CD8-positive, alpha-beta memory T cell (primary cell): ENCODE results near the gene CRYBG2. TPM values are rescaled to one million over a fixed set of nuclear protein-coding genes. Genes with fewer than 3 reads are reported as not detected.

Source experiments
- CTCF ChIA-PET: fragments of 350-600 bp; sonication (Branson Sonifier 250); formaldehyde crosslinking; loops from one replicate; lab custom pipeline; 2021; ENCODE audit warnings: antibody characterized with exemption; lab: Charles Lee
- POLR2A ChIA-PET: fragments of 350-600 bp; sonication (Branson Sonifier 250); formaldehyde crosslinking; loops from one replicate; lab custom pipeline; 2021; ENCODE audit warnings: antibody characterized with exemption; lab: Charles Lee
- DNase-seq, 5 donors: peaks; one replicate each; pipeline versions ENCODE4 v3.0.0 to v3.0.0-alpha.2; 2020 to 2022; ENCODE audit warnings: mixed read lengths in 1 of 5
- H3K27ac ChIP-seq: one replicate; pipeline ENCODE4 v1.7.0; 2013; ENCODE audit warnings: low read depth, mild to moderate bottlenecking, low read length, moderate library complexity
- H3K27me3 ChIP-seq: 2 replicates; pipeline ENCODE4 v1.7.0; 2013; ENCODE audit warnings: low read length, mild to moderate bottlenecking; ENCODE audit not compliant: insufficient read depth, poor library complexity, severe bottlenecking
- H3K36me3 ChIP-seq: 2 replicates; pipeline ENCODE4 v1.7.0; 2013; ENCODE audit warnings: mild to moderate bottlenecking, low read length, moderate library complexity; ENCODE audit not compliant: insufficient read depth
- H3K4me1 ChIP-seq: 2 replicates; pipeline ENCODE4 v1.7.0; 2013; ENCODE audit warnings: mild to moderate bottlenecking, low read length, moderate library complexity; ENCODE audit not compliant: insufficient read depth
- H3K4me3 ChIP-seq: 2 replicates; pipeline ENCODE4 v1.7.0; 2013; ENCODE audit warnings: mild to moderate bottlenecking, low read length
- H3K9me3 ChIP-seq: 2 replicates; pipeline ENCODE4 v1.7.0; 2013; ENCODE audit warnings: mild to moderate bottlenecking, low read length
- H3K27ac Mint-ChIP-seq, 8 donors: one replicate each; pipeline ENCODE4 v1.8.0; 2020 to 2021; ENCODE audit warnings: mixed read lengths in 8 of 8, mild to moderate bottlenecking in 6 of 8, inconsistent platforms in 3 of 8, moderate library complexity in 3 of 8
- H3K27me3 Mint-ChIP-seq, 2 donors: one replicate each; pipeline ENCODE4 v1.8.0; 2020 to 2021; ENCODE audit warnings: mixed read lengths in 2 of 2, mild to moderate bottlenecking in 1 of 2, moderate library complexity in 1 of 2
- H3K36me3 Mint-ChIP-seq, 3 donors: one replicate each; pipeline ENCODE4 v1.8.0; 2020 to 2021; ENCODE audit warnings: mixed read lengths in 3 of 3, inconsistent platforms in 1 of 3, mild to moderate bottlenecking in 1 of 3
- H3K4me1 Mint-ChIP-seq, 3 donors: one replicate each; pipeline ENCODE4 v1.8.0; 2020 to 2021; ENCODE audit warnings: mixed read lengths in 3 of 3, inconsistent platforms in 1 of 3, mild to moderate bottlenecking in 1 of 3
- H3K4me3 Mint-ChIP-seq, 7 donors: one replicate each; pipeline ENCODE4 v1.8.0; 2020 to 2021; ENCODE audit warnings: mixed read lengths in 7 of 7, mild to moderate bottlenecking in 6 of 7, moderate library complexity in 4 of 7, inconsistent platforms in 2 of 7
- H3K9me3 Mint-ChIP-seq, 5 donors: one replicate each; pipeline ENCODE4 v1.8.0; 2020 to 2022; ENCODE audit warnings: mixed read lengths in 5 of 5, mild to moderate bottlenecking in 3 of 5, moderate library complexity in 2 of 5, inconsistent platforms in 1 of 5
- polyA plus RNA-seq: library from polyadenylated mRNA; unstranded; fragments of 300-500 nt; fragmentation: Illumina TruSeq; gene quantifications from one replicate; pipeline ENCODE4 v1.2.3, GENCODE V29; 2021
- total RNA-seq, 2 experiments: library from RNA; stranded (reverse); gene quantifications; one replicate each; pipeline ENCODE4 v1.2.3, GENCODE V29; 2021

The CRYBG2 gene
- total and polyA plus RNA-seq, 3 experiments from 2014 or later: 0.85 to 1.9 (median 1.3) TPM

DNA sequence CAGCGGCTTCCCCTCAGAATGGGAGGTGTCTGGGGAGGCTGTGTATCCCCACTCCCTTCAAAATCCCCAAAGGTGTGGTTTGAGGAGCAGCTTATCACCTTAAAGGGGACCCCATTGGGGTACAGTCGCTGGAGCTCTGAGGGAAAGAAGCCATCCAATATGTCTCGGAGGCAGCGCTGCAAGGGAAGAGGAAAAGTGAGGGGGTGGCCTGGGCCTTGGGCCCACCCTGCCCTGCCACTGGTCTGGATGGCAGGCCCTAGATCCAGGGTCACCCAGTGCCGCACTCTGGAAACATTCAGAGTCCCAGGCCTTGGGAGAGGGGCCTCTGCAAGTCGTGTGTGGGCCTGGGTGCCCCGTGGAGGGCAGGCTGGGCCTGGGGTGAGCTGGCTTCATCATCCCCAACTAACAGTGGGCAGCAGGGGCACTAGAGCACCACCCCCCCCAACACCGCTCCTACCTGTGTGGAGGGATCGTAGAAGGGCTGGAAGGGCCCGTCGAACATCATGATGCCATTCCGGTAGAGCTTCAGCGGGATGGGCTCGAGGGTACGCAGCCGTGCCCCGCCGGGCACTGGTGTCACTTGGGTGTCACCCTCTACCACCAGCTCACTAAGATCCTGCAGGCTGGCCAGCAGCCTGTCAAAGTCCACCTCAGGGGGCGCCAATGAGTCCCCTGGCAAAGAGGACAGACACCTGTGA is 68.4 kb downstream of the CRYBG2 start:
- H3K27me3 ChIP-seq: no peaks in the 10 kb centered on the region
- H3K9me3 Mint-ChIP-seq: no peaks in the 10 kb centered on the region
- POLR2A ChIA-PET: interaction anchor here (0.5 to 10.6 kb wide), 11 partner anchors 8 to 217 kb away, joined by 3 to 287 read pairs (median 6); partner anchors contain the start of genes CD52 and UBXN11
- CTCF ChIA-PET: interaction anchor here (0.5 to 21.9 kb wide), 21 partner anchors 8 to 593 kb away, joined by 3 to 840 read pairs (median 6); partner anchors contain the start of genes CD52, CEP85, DHDDS and UBXN11
- peak overlapping the region; percentile 40 for H3K4me3 ChIP-seq
- peaks cover 99% of the 10 kb centered on the region for H3K4me1 ChIP-seq
- H3K36me3 Mint-ChIP-seq: peaks cover 7 to 39% (median 8%) of the 10 kb centered on the region in 3 donors
- peak overlapping the region; percentile 92 to 100 (median 99) for H3K27ac Mint-ChIP-seq
- DNase-seq: no peak
- H3K36me3 ChIP-seq: no peaks in the 10 kb centered on the region
- no peaks in the 10 kb centered on the region for H3K9me3 ChIP-seq
- H3K27me3 Mint-ChIP-seq: no peaks in the 10 kb centered on the region
- peak overlapping the region in 5 of 7 donors; percentile 19 to 94 (median 87) for H3K4me3 Mint-ChIP-seq
- peaks cover 90 to 98% (median 95%) of the 10 kb centered on the region in 3 donors for H3K4me1 Mint-ChIP-seq
- peak overlapping the region; percentile 60 for H3K27ac ChIP-seq

DNA sequence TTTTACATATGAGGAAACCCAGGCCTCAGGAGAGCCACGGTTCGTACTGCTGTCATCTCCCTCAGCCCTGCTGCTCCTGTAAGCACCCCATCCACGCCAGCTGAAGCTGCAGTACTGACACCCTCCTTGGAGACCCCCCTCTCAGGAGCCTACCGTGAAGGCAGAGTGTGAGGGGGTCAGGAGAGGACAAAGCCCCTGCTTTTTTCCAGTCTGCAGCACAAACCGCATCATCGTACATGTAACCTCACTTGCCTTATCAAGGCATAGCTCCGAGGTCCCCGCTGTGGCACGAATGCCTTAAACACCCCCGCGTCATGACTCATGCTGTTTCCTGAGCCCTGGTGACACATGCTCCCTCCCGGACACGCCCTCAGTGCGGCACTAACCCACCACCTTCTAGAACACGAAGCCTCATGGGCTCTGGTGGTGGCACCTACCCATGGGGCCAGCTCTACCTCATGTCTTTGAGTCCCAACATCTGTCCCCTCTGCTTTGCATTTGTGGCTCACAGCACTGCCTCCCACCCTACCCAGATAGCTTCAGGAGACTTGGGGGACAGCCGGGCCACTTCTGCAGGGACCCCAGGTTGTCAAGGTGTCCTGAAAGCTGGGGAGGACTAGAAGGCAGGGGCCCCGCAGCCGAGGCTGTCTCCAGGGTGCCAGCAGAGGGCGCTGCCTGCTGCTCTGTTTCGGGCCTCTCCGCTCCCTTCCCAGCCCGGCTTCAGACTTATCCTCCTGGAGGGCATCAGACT is 69.2 kb downstream of the CRYBG2 start:
- ChIA-PET POLR2A (interaction anchor here (0.5 to 10.6 kb wide), 14 partner anchors 9 to 1336 kb away, joined by 3 to 287 read pairs (median 4); partner anchors contain the start of genes CD52 and UBXN11), CTCF (interaction anchor here (0.9 to 21.9 kb wide), 24 partner anchors 9 to 147 kb away, joined by 3 to 840 read pairs (median 6); partner anchors contain the start of genes C1orf232, CD52, CEP85 and DHDDS)
- Histone ChIP-seq H3K27ac (peak overlapping the region; percentile 60), H3K4me1 (peaks cover 93% of the 10 kb centered on the region), H3K9me3 (no peaks in the 10 kb centered on the region), H3K36me3 (no peaks in the 10 kb centered on the region), H3K4me3 (peak overlapping the region; percentile 60), H3K27me3 (no peaks in the 10 kb centered on the region)
- Mint-ChIP-seq H3K4me1 (peaks cover 84 to 93% (median 87%) of the 10 kb centered on the region in 3 donors), H3K9me3 (no peaks in the 10 kb centered on the region), H3K27ac (peak overlapping the region; percentile 92 to 100 (median 99)), H3K4me3 (peak overlapping the region; percentile 68 to 94 (median 87)), H3K36me3 (peaks cover 8 to 43% (median 9%) of the 10 kb centered on the region in 3 donors), H3K27me3 (no peaks in the 10 kb centered on the region)
- peak; percentile 86 to 97 (median 91) for DNase-seq

DNA sequence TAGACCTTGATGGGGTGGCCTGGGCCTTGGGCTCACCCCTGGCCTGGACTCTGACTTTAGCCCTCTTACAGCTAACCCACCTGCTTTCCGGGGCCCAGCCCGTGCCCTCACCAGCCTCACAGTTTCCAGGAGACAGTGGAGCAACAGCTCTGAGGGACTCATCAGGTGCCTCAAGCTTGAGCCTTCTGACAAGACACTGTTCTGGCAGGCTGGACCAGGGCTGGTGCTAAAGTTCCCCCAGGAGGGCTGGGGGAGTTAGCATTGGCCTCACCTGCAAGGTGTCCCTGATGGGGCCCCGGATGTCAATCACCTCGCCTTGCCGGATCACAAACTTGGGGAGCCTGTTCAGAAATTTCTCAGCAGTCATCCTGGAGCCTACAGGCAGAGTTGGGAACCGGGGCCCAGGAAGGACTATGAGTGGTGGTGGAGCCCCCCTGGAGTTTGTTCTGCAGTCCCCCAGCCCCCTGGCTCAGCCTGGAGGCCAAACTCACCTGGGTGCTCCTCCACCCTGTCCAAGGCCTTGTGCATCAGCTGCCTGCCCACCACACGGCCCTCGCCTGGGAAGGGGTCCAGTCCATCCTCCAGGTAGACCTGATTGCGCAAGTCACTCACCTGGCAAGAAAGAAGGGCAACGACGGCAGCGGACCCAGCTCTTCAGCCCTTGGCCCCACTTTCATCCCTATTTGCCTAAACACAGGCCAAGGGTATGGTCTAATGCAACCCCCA is 69.9 kb downstream of the CRYBG2 start:
- Histone ChIP-seq H3K9me3 (no peaks in the 10 kb centered on the region), H3K4me3 (peak overlapping the region; percentile 60), H3K4me1 (peaks cover 91% of the 10 kb centered on the region), H3K27ac (peak overlapping the region; percentile 60), H3K36me3 (no peaks in the 10 kb centered on the region), H3K27me3 (no peaks in the 10 kb centered on the region)
- Mint-ChIP-seq H3K27me3 (no peaks in the 10 kb centered on the region), H3K36me3 (peaks cover 8 to 46% (median 9%) of the 10 kb centered on the region in 3 donors), H3K27ac (peak overlapping the region; percentile 92 to 100 (median 99)), H3K4me3 (peak overlapping the region; percentile 68 to 94 (median 87)), H3K4me1 (peaks cover 81 to 92% (median 85%) of the 10 kb centered on the region in 3 donors), H3K9me3 (no peaks in the 10 kb centered on the region)
- ChIA-PET CTCF (interaction anchor here (0.9 to 21.9 kb wide), 20 partner anchors 8 to 133 kb away, joined by 3 to 840 read pairs (median 8); partner anchors contain the start of genes C1orf232, CD52, CEP85 and UBXN11), POLR2A (interaction anchor here (0.6 to 10.6 kb wide), 12 partner anchors 8 to 188 kb away, joined by 3 to 287 read pairs (median 3); partner anchors contain the start of genes CD52 and UBXN11)
- no peak for DNase-seq

DNA sequence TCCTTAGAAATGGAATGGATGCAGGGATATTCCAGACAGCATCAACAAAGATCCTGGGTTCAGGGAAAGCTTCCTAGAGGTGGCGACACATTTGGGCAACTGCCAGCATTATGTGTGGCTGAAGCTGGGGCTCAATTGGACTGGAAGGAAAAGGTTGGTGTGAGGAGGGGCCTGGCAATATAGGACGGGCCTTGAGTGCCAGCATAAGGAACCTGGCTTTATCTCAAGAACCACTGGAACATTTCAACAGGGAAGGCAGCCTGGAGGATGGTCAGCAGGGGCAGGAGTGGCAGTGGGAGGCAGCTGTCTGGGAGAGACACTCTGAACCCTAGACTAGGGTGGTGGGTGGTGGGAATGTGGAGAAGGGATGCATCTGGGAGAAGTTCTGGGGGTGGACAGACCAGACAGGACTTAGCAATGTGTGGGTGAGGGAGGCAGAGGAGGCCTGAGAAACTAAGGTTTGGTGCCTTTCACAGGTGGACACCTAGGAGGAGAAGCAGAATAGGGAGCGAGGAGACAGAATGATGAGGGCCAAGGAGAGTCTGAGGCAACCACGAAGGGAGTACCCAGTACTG is 70.6 kb downstream of the CRYBG2 start:
- Histone ChIP-seq H3K9me3 (no peaks in the 10 kb centered on the region), H3K4me3 (no peak overlapping the region), H3K27ac (peak overlapping the region; percentile 60), H3K36me3 (no peaks in the 10 kb centered on the region), H3K27me3 (no peaks in the 10 kb centered on the region), H3K4me1 (peaks cover 91% of the 10 kb centered on the region)
- POLR2A ChIA-PET: interaction anchor here (10.6 kb wide), 1 partner anchor 36 kb away, joined by 287 read pairs; the partner anchor contains the start of gene CD52
- no peaks in the 10 kb centered on the region for H3K27me3 Mint-ChIP-seq
- CTCF ChIA-PET: interaction anchor here (1.2 to 21.9 kb wide), 8 partner anchors 7 to 134 kb away, joined by 3 to 840 read pairs (median 24); partner anchors contain the start of genes C1orf232, CD52, CEP85 and UBXN11
- peak overlapping the region; percentile 92 to 100 (median 99) for H3K27ac Mint-ChIP-seq
- no peak for DNase-seq
- H3K4me1 Mint-ChIP-seq: peaks cover 80 to 92% (median 85%) of the 10 kb centered on the region in 3 donors
- H3K9me3 Mint-ChIP-seq: no peaks in the 10 kb centered on the region
- H3K4me3 Mint-ChIP-seq: peak overlapping the region; percentile 68 to 94 (median 87)
- H3K36me3 Mint-ChIP-seq: peaks cover 8 to 46% (median 9%) of the 10 kb centered on the region in 3 donors

DNA sequence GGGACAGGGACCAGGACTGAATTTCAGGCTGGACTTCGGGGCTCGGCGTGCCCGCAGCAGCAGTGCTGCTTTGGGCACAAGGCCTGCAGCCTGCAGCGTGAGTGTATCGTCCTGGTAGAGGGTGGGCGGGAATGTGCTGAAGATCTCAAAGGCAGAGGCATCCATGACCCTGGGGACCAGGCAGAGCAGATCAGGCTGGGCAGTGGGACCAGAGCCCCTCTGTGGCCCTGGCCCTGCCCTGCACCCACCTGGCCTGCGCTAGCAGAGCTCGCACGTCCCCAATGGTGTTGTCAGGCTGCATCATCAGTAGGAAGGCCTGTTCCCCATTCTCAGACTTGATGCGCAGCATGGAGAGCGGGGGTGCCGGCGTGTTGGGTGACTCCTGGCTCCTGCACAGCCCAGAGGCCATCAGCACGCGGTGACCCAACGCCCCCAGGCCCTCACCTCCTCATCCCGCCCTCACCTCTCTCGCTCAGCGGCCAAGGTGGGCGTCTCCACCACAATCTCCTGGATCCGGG is 71.5 kb downstream of the CRYBG2 start:
- H3K36me3 ChIP-seq: peaks cover 1% of the 10 kb centered on the region
- DNase-seq: no peak
- H3K27ac Mint-ChIP-seq: peak overlapping the region; percentile 92 to 100 (median 99)
- H3K4me1 ChIP-seq: peaks cover 91% of the 10 kb centered on the region
- H3K27me3 Mint-ChIP-seq: no peaks in the 10 kb centered on the region
- peak overlapping the region; percentile 24 for H3K27ac ChIP-seq
- H3K9me3 ChIP-seq: no peaks in the 10 kb centered on the region
- peaks cover 80 to 92% (median 85%) of the 10 kb centered on the region in 3 donors for H3K4me1 Mint-ChIP-seq
- no peaks in the 10 kb centered on the region for H3K27me3 ChIP-seq
- ChIA-PET POLR2A (interaction anchor here (8.3 to 10.6 kb wide), 2 partner anchors 37 to 38 kb away, joined by 104 to 287 read pairs; partner anchors contain the start of gene CD52), CTCF (interaction anchor here (4.5 to 21.9 kb wide), 2 partner anchors 36 to 135 kb away, joined by 27 to 840 read pairs; partner anchors contain the start of genes CD52 and UBXN11)
- peaks cover 8 to 46% (median 9%) of the 10 kb centered on the region in 3 donors for H3K36me3 Mint-ChIP-seq
- H3K9me3 Mint-ChIP-seq: no peaks in the 10 kb centered on the region
- no peak overlapping the region for H3K4me3 ChIP-seq
- peak overlapping the region; percentile 68 to 94 (median 87) for H3K4me3 Mint-ChIP-seq

DNA sequence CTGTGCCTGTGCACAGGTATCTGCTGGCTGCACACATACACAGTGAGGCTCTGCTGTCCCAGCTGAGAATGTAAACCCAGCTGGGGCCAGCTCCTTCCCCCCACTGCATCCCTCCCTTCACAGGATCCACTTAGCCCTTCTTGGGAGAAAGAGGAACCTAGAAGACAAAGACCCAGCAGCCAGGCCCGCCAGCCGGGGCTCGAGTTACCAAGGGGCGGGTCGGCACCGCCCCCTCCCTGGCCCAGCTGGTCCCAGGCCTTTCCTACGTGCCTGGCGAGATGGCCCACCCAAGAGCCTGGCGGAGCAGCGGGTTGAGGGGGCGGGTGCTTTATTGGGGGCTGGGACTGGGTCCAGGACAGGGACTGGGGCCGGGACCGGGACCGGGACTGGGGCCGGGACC is 72.0 kb downstream of the CRYBG2 start:
- H3K4me1 Mint-ChIP-seq: peaks cover 80 to 92% (median 85%) of the 10 kb centered on the region in 3 donors
- Histone ChIP-seq H3K4me1 (peaks cover 91% of the 10 kb centered on the region), H3K27ac (no peak overlapping the region), H3K4me3 (no peak overlapping the region), H3K27me3 (no peaks in the 10 kb centered on the region), H3K9me3 (no peaks in the 10 kb centered on the region), H3K36me3 (peaks cover 6% of the 10 kb centered on the region)
- peak overlapping the region; percentile 88 to 100 (median 97) for H3K27ac Mint-ChIP-seq
- no peak for DNase-seq
- H3K4me3 Mint-ChIP-seq: peak overlapping the region; percentile 68 to 97 (median 93)
- H3K27me3 Mint-ChIP-seq: no peaks in the 10 kb centered on the region
- no peaks in the 10 kb centered on the region for H3K9me3 Mint-ChIP-seq
- CTCF ChIA-PET: interaction anchor here (1.2 to 21.9 kb wide), 3 partner anchors 8 to 82 kb away, joined by 5 to 840 read pairs (median 6); partner anchors contain the start of genes CD52 and UBXN11
- peaks cover 8 to 48% (median 11%) of the 10 kb centered on the region in 3 donors for H3K36me3 Mint-ChIP-seq
- POLR2A ChIA-PET: interaction anchor here (0.5 to 8.3 kb wide), 4 partner anchors 34 to 584 kb away, joined by 3 to 104 read pairs (median 3); partner anchors contain the start of gene CD52
